ENCODE data around the gene ZNF428. TPM values are rescaled to one million over a fixed set of nuclear protein-coding genes. Genes with fewer than 3 reads are reported as not detected.

Gene ZNF428
- total RNA-seq, 1 donor from 2014 or later = 17.9 TPM

- Mint-ChIP-seq H3K4me1 (ENCODE audit: low read depth) (peaks cover 31% of the 10 kb centered on the region), H3K4me3 (no peak overlapping the region), H3K9me3 (no peaks in the 10 kb centered on the region), H3K27ac (no peak overlapping the region), H3K27me3 (ENCODE audit: insufficient read depth) (peaks cover 3% of the 10 kb centered on the region), H3K36me3 (ENCODE audit: low read depth) (no peaks in the 10 kb centered on the region)
- no peak for DNase-seq (ENCODE audit: low spot score)
- intact Hi-C loops (cut with micrococcal nuclease) = no loop called here
Measured at GRCh38 chr19:43622956-43623355, 3.5 kb upstream of the ZNF428 start.

- no peak overlapping the region for H3K4me3 Mint-ChIP-seq
- H3K27ac Mint-ChIP-seq = no peak overlapping the region
- intact Hi-C loops (cut with micrococcal nuclease) = no loop called here
- H3K36me3 Mint-ChIP-seq (ENCODE audit: low read depth) = no peaks in the 10 kb centered on the region
- DNase-seq (ENCODE audit: low spot score) = no peak
- H3K4me1 Mint-ChIP-seq (ENCODE audit: low read depth) = peaks cover 31% of the 10 kb centered on the region
- no peaks in the 10 kb centered on the region for H3K9me3 Mint-ChIP-seq
- H3K27me3 Mint-ChIP-seq (ENCODE audit: insufficient read depth) = peaks cover 3% of the 10 kb centered on the region
Measured at GRCh38 chr19:43622070-43622469, 2.6 kb upstream of the ZNF428 start.

GRCh38 chr19:43620061-43621001 is 902 bp upstream of the ZNF428 start:
- peak overlapping the region; percentile 99 for H3K27ac Mint-ChIP-seq
- DNase-seq (ENCODE audit: low spot score) = peak; percentile 78
- no peaks in the 10 kb centered on the region for H3K9me3 Mint-ChIP-seq
- H3K36me3 Mint-ChIP-seq (ENCODE audit: low read depth) = no peaks in the 10 kb centered on the region
- peak overlapping the region; percentile 98 for H3K4me3 Mint-ChIP-seq
- no peaks in the 10 kb centered on the region for H3K27me3 Mint-ChIP-seq (ENCODE audit: insufficient read depth)
- intact Hi-C loops (cut with micrococcal nuclease) = loop anchor here (1.0 kb wide), 1 partner anchor 20 kb away; no protein-coding TSS in a partner anchor
- H3K4me1 Mint-ChIP-seq (ENCODE audit: low read depth) = peaks cover 31% of the 10 kb centered on the region

GRCh38 chr19:43618921-43619261 is 538 bp downstream of the ZNF428 start:
- no peak for DNase-seq (ENCODE audit: low spot score)
- peak overlapping the region; percentile 94 for H3K27ac Mint-ChIP-seq
- peaks cover 18% of the 10 kb centered on the region for H3K4me1 Mint-ChIP-seq (ENCODE audit: low read depth)
- H3K4me3 Mint-ChIP-seq = peak overlapping the region; percentile 98
- H3K36me3 Mint-ChIP-seq (ENCODE audit: low read depth) = no peaks in the 10 kb centered on the region
- H3K9me3 Mint-ChIP-seq = no peaks in the 10 kb centered on the region
- intact Hi-C loops (cut with micrococcal nuclease) = loop anchor here (1.0 kb wide), 9 partner anchors 23 to 165 kb away; partner anchors contain the start of genes IRGQ, PHLDB3, PINLYP and SMG9
- H3K27me3 Mint-ChIP-seq (ENCODE audit: insufficient read depth) = no peaks in the 10 kb centered on the region

GRCh38 chr19:43616954-43617353 is 2.5 kb downstream of the ZNF428 start:
- H3K27ac Mint-ChIP-seq = no peak overlapping the region
- no peak for DNase-seq (ENCODE audit: low spot score)
- H3K4me3 Mint-ChIP-seq = peak overlapping the region; percentile 5
- intact Hi-C loops (cut with micrococcal nuclease) = no loop called here
- no peaks in the 10 kb centered on the region for H3K9me3 Mint-ChIP-seq
- H3K36me3 Mint-ChIP-seq (ENCODE audit: low read depth) = no peaks in the 10 kb centered on the region
- no peaks in the 10 kb centered on the region for H3K27me3 Mint-ChIP-seq (ENCODE audit: insufficient read depth)
- peaks cover 17% of the 10 kb centered on the region for H3K4me1 Mint-ChIP-seq (ENCODE audit: low read depth)

- Mint-ChIP-seq H3K36me3 (ENCODE audit: low read depth) (no peaks in the 10 kb centered on the region), H3K9me3 (no peaks in the 10 kb centered on the region)
- intact Hi-C loops (cut with micrococcal nuclease) = no loop called here
Measured at GRCh38 chr19:43616306-43616705, 3.1 kb downstream of the ZNF428 start.

GRCh38 chr19:43612374-43612773 is 7.1 kb downstream of the ZNF428 start:
- Mint-ChIP-seq H3K9me3 (no peaks in the 10 kb centered on the region), H3K27ac (peak overlapping the region; percentile 18), H3K36me3 (ENCODE audit: low read depth) (no peaks in the 10 kb centered on the region), H3K27me3 (ENCODE audit: insufficient read depth) (no peaks in the 10 kb centered on the region), H3K4me1 (ENCODE audit: low read depth) (peaks cover 3% of the 10 kb centered on the region), H3K4me3 (no peak overlapping the region)
- intact Hi-C loops (cut with micrococcal nuclease) = no loop called here
- no peak for DNase-seq (ENCODE audit: low spot score)

More at GRCh38 chr19:43616306-43616705, 3.1 kb downstream of the ZNF428 start:
- DNase-seq (ENCODE audit: low spot score) = no peak
- Mint-ChIP-seq H3K27ac (no peak overlapping the region), H3K4me3 (no peak overlapping the region), H3K4me1 (ENCODE audit: low read depth) (peaks cover 12% of the 10 kb centered on the region), H3K27me3 (ENCODE audit: insufficient read depth) (no peaks in the 10 kb centered on the region)

GRCh38 chr19:43611788-43612187 is 7.6 kb downstream of the ZNF428 start, which contains the start of gene SRRM5:
Gene SRRM5, plus strand, starts transcription at chr19:43612088. Its CDS starts 34 bp downstream, at chr19:43612122.
- no peaks in the 10 kb centered on the region for H3K9me3 Mint-ChIP-seq
- no peaks in the 10 kb centered on the region for H3K27me3 Mint-ChIP-seq (ENCODE audit: insufficient read depth)
- H3K36me3 Mint-ChIP-seq (ENCODE audit: low read depth) = no peaks in the 10 kb centered on the region
- peaks cover 3% of the 10 kb centered on the region for H3K4me1 Mint-ChIP-seq (ENCODE audit: low read depth)
- peak within 1 kb of the TSS; percentile 18 for H3K27ac Mint-ChIP-seq
- H3K4me3 Mint-ChIP-seq = no peak within 1 kb of the TSS
- DNase-seq (ENCODE audit: low spot score) = no peak
- intact Hi-C loops (cut with micrococcal nuclease) = no loop called here

GRCh38 chr19:43610493-43610892 is 8.9 kb downstream of the ZNF428 start:
- H3K4me3 Mint-ChIP-seq = no peak overlapping the region
- intact Hi-C loops (cut with micrococcal nuclease) = no loop called here
- DNase-seq (ENCODE audit: low spot score) = no peak
- H3K9me3 Mint-ChIP-seq = no peaks in the 10 kb centered on the region
- H3K4me1 Mint-ChIP-seq (ENCODE audit: low read depth) = peaks cover 3% of the 10 kb centered on the region
- no peaks in the 10 kb centered on the region for H3K27me3 Mint-ChIP-seq (ENCODE audit: insufficient read depth)
- no peak overlapping the region for H3K27ac Mint-ChIP-seq
- H3K36me3 Mint-ChIP-seq (ENCODE audit: low read depth) = no peaks in the 10 kb centered on the region

GRCh38 chr19:43609872-43610271 is 9.6 kb downstream of the ZNF428 start:
- no peak overlapping the region for H3K27ac Mint-ChIP-seq
- H3K4me1 Mint-ChIP-seq (ENCODE audit: low read depth) = peaks cover 3% of the 10 kb centered on the region
- H3K4me3 Mint-ChIP-seq = no peak overlapping the region
- no peaks in the 10 kb centered on the region for H3K36me3 Mint-ChIP-seq (ENCODE audit: low read depth)
- intact Hi-C loops (cut with micrococcal nuclease) = no loop called here
- no peaks in the 10 kb centered on the region for H3K9me3 Mint-ChIP-seq
- H3K27me3 Mint-ChIP-seq (ENCODE audit: insufficient read depth) = no peaks in the 10 kb centered on the region
- no peak for DNase-seq (ENCODE audit: low spot score)

- H3K4me3 Mint-ChIP-seq = no peak overlapping the region
- intact Hi-C loops (cut with micrococcal nuclease) = no loop called here
- H3K27ac Mint-ChIP-seq = no peak overlapping the region
Measured at GRCh38 chr19:43607238-43608205, 11.9 kb downstream of the ZNF428 start.

GRCh38 chr19:43606569-43607229 is 12.7 kb downstream of the ZNF428 start:
- Mint-ChIP-seq H3K36me3 (ENCODE audit: low read depth) (no peaks in the 10 kb centered on the region), H3K9me3 (no peaks in the 10 kb centered on the region), H3K4me1 (ENCODE audit: low read depth) (peaks cover 3% of the 10 kb centered on the region), H3K27ac (no peak overlapping the region), H3K27me3 (ENCODE audit: insufficient read depth) (no peaks in the 10 kb centered on the region), H3K4me3 (no peak overlapping the region)
- intact Hi-C loops (cut with micrococcal nuclease) = no loop called here
- no peak for DNase-seq (ENCODE audit: low spot score)

More at GRCh38 chr19:43607238-43608205, 11.9 kb downstream of the ZNF428 start:
- no peaks in the 10 kb centered on the region for H3K36me3 Mint-ChIP-seq (ENCODE audit: low read depth)
- H3K4me1 Mint-ChIP-seq (ENCODE audit: low read depth) = peaks cover 3% of the 10 kb centered on the region
- no peaks in the 10 kb centered on the region for H3K9me3 Mint-ChIP-seq
- H3K27me3 Mint-ChIP-seq (ENCODE audit: insufficient read depth) = no peaks in the 10 kb centered on the region
- DNase-seq (ENCODE audit: low spot score) = no peak
